HCT116 (cell line): ENCODE measurements around the gene LYSMD3. TPM values are rescaled to one million over a fixed set of nuclear protein-coding genes. Genes with fewer than 3 reads are reported as not detected.

Source experiments
- ATAC-seq: fragments of 200-7000 bp; cut with Tn5 transposase; 2 replicates; pipeline ENCODE4 v1.9.1; 2020; ENCODE audit warnings: mild to moderate bottlenecking, moderate library complexity
- BruUV-seq: library from RNA; stranded (reverse); fragments of 400-500 nt; replicated peaks from 2 replicates; lab custom pipeline; 2021; lab: Mats Ljungman, UMichigan
- CTCF ChIA-PET: fragments of 300-600 bp; sonication (Branson Sonifier 250); formaldehyde crosslinking; loops from one replicate; lab custom pipeline; 2021; ENCODE audit warnings: antibody characterized with exemption; lab: Charles Lee
- POLR2A ChIA-PET: fragments of 300-600, 350-600 bp; sonication (Branson Sonifier 250); formaldehyde crosslinking; loops from one replicate; lab custom pipeline; 2021; ENCODE audit warnings: antibody characterized with exemption; lab: Charles Lee
- RAD21 ChIA-PET, 2 experiments: fragments of 300-600 bp; sonication (Branson Sonifier 250); formaldehyde crosslinking; loops; one replicate each; lab custom pipeline; 2023; ENCODE audit warnings: low total read pairs in 2 of 2; ENCODE audit not compliant: uncharacterized antibody in 2 of 2, unreplicated experiment in 2 of 2, low non-redundant PET in 1 of 2; lab: Charles Lee
- DNase-seq: peaks from one replicate; pipeline ENCODE4 v3.0.0-alpha.2; 2010; ENCODE audit warnings: low read depth, low spot score
- H2AFZ ChIP-seq: fragments of 200-600 bp; shearing (Covaris generic), sonication (generic); 2 replicates; pipeline ENCODE4 v1.6.1; 2017; ENCODE audit warnings: low read depth, mixed run types, mixed read lengths, antibody characterized with exemption, low read length; ENCODE audit not compliant: poor library complexity, severe bottlenecking
- H3K27ac ChIP-seq: 2 replicates; pipeline ENCODE4 v1.5.1; 2012; ENCODE audit warnings: low read depth, low read length
- H3K27me3 ChIP-seq: fragments of 200-600 bp; sonication (generic); 2 replicates; pipeline ENCODE4 v1.6.1; 2016; ENCODE audit warnings: mixed run types, low read length, mixed read lengths; ENCODE audit not compliant: insufficient read depth
- H3K36me3 ChIP-seq, 2 experiments: fragments of 200-500 bp in 1 of 2; fragments of 200-600 bp in 1 of 2; sonication (Bioruptor generic) in 1 of 2; sonication (generic) in 1 of 2; 2 replicates each; pipeline versions ENCODE4 v1.5.1 to v1.6.1; 2014 to 2016; ENCODE audit warnings: low read length in 2 of 2, inconsistent platforms in 1 of 2, mixed read lengths in 1 of 2, mixed run types in 1 of 2; ENCODE audit not compliant: insufficient read depth in 2 of 2, control insufficient read depth in 1 of 2
- H3K4me1 ChIP-seq, 2 experiments: fragments of 200-600 bp in 1 of 2; sonication (generic) in 1 of 2; 2 replicates each; pipeline versions ENCODE4 v1.5.1 to v1.6.1; 2012 to 2017; ENCODE audit warnings: low read length in 2 of 2, inconsistent platforms in 1 of 2, mild to moderate bottlenecking in 1 of 2, mixed read lengths in 1 of 2, mixed run types in 1 of 2, moderate library complexity in 1 of 2; ENCODE audit not compliant: insufficient read depth in 2 of 2, control insufficient read depth in 1 of 2
- H3K4me2 ChIP-seq: fragments of 200-600 bp; sonication (generic); 2 replicates; pipeline ENCODE4 v1.6.1; 2017; ENCODE audit warnings: mixed run types, low read length, mixed read lengths
- H3K4me3 ChIP-seq, 2 experiments: fragments of 200-600 bp in 1 of 2; sonication (generic) in 1 of 2; replicated peaks in 1 of 2; 2 replicates each; pipeline ENCODE4 v1.5.1; 2011 to 2016; ENCODE audit warnings: low read length in 2 of 2, control low read depth in 1 of 2, low read depth in 1 of 2, mild to moderate bottlenecking in 1 of 2, mixed read lengths in 1 of 2, mixed run types in 1 of 2
- H3K79me2 ChIP-seq: fragments of 200-600 bp; sonication (generic); 2 replicates; pipeline ENCODE4 v1.6.1; 2017; ENCODE audit warnings: mild to moderate bottlenecking, mixed run types, low read length, moderate library complexity, mixed read lengths; ENCODE audit not compliant: insufficient read depth
- H3K9ac ChIP-seq: fragments of 200-600 bp; sonication (generic); 2 replicates; pipeline ENCODE4 v1.6.1; 2016; ENCODE audit warnings: low read length, mixed read lengths
- H3K9me2 ChIP-seq: fragments of 200-600 bp; sonication (generic), shearing (Covaris generic); 2 replicates; pipeline ENCODE4 v1.6.1; 2017; ENCODE audit warnings: mixed run types, mild to moderate bottlenecking, moderate library complexity; ENCODE audit not compliant: insufficient read depth
- H3K9me3 ChIP-seq, 2 experiments: fragments of 200-500 bp in 1 of 2; fragments of 200-600 bp in 1 of 2; sonication (Bioruptor generic) in 1 of 2; sonication (generic) in 1 of 2; 2 replicates each; pipeline ENCODE4 v1.6.1; 2014 to 2017; ENCODE audit warnings: low read length in 2 of 2, mixed read lengths in 2 of 2, inconsistent platforms in 1 of 2, low read depth in 1 of 2, mild to moderate bottlenecking in 1 of 2, mixed run types in 1 of 2, moderate library complexity in 1 of 2; ENCODE audit not compliant: control insufficient read depth in 1 of 2, insufficient read depth in 1 of 2
- H4K20me1 ChIP-seq: fragments of 200-600 bp; sonication (generic), shearing (Covaris generic); 2 replicates; pipeline ENCODE4 v1.6.1; 2017; ENCODE audit warnings: mixed run types, mild to moderate bottlenecking, moderate library complexity; ENCODE audit not compliant: insufficient read depth
- ELF1 ChIP-seq: IDR thresholded peaks from 2 replicates; pipeline ENCODE4 v1.6.1; 2012; ENCODE audit warnings: low read depth, borderline replicate concordance
- FOSL1 ChIP-seq: IDR thresholded peaks from 2 replicates; pipeline ENCODE4 v1.6.1; 2012; ENCODE audit warnings: low read depth
- JUND ChIP-seq: IDR thresholded peaks from 2 replicates; pipeline ENCODE4 v1.6.1; 2012
- POLR2A ChIP-seq: IDR thresholded peaks from 2 replicates; pipeline ENCODE4 v1.7.0; 2011; ENCODE audit warnings: borderline replicate concordance; ENCODE audit not compliant: insufficient read depth, insufficient read length; ENCODE audit errors: extremely low read depth
- ZFX ChIP-seq: fragments of 450-650 bp; IDR thresholded peaks from 2 replicates; pipeline ENCODE4 v1.6.1; 2017
- intact Hi-C: fragments of 100-400 bp; cut with micrococcal nuclease; formaldehyde crosslinking; loops from 2 replicates; pipeline ENCODE4 v1.10.0; 2022
- total RNA-seq: library from RNA; stranded (reverse); gene quantifications from one replicate; pipeline ENCODE4 v1.2.1, GENCODE V29; 2021; ENCODE audit not compliant: unreplicated experiment
- TF ChIP-seq, protein P1 (sequence below): IDR thresholded peaks from 2 replicates; pipeline ENCODE4 v1.6.1; 2012
- TF ChIP-seq, protein P2 (sequence below): IDR thresholded peaks from 2 replicates; pipeline ENCODE4 v1.6.1; 2012; ENCODE audit warnings: low read depth
- TF ChIP-seq, protein P3 (sequence below): IDR thresholded peaks from 2 replicates; pipeline ENCODE4 v1.6.1; 2012
- TF ChIP-seq, protein P4 (sequence below), 3 experiments: fragments of 200-600 bp in 1 of 3; sonication (generic) in 1 of 3; IDR thresholded peaks in 2 of 3; conservative IDR thresholded peaks in 1 of 3; 2 replicates each; pipeline ENCODE4 v1.5.1; 2012 to 2017; ENCODE audit warnings: low read depth in 2 of 3, low read length in 2 of 3, antibody characterized with exemption in 1 of 3, borderline replicate concordance in 1 of 3, control low read depth in 1 of 3, mild to moderate bottlenecking in 1 of 3, mixed read lengths in 1 of 3, mixed run types in 1 of 3, moderate library complexity in 1 of 3; ENCODE audit not compliant: insufficient read depth in 1 of 3

The LYSMD3 gene
- total RNA-seq, 1 experiment from 2014 or later: 18.0 TPM

DNA sequence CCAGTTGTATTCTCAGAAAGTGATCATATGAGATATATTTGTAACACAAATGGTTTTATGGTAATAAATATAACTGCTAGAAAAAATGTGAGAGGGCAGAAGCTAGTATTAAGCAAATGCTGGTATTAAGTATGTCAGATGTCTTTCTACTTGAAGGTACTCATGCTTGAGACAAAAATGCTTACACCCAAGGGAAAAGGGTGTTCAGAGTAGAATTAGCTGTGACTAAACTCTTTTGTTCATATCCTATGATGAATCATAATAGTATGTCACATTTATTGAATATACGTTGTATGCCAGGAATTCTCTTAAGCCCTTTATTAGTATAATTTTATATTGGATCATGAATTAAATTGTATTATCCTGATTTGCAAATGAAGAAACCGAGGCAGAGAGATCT, 31.4 kb upstream of the LYSMD3 start:
- Histone ChIP-seq H3K4me2 (no peak overlapping the region), H3K79me2 (no peaks in the 10 kb centered on the region), H3K9me2 (no peaks in the 10 kb centered on the region), H3K36me3 (no peaks in the 10 kb centered on the region), H3K27ac (no peak overlapping the region), H3K9ac (no peak overlapping the region), H4K20me1 (no peaks in the 10 kb centered on the region), H2AFZ (no peak overlapping the region), H3K27me3 (no peaks in the 10 kb centered on the region), H3K9me3 (no peaks in the 10 kb centered on the region), H3K4me1 (no peaks in the 10 kb centered on the region; a peak in 1 of 4 replicates), H3K4me3 (no peak overlapping the region)
- ATAC-seq (no peak), DNase-seq (no peak)
- TF ChIP-seq, protein P1, sequence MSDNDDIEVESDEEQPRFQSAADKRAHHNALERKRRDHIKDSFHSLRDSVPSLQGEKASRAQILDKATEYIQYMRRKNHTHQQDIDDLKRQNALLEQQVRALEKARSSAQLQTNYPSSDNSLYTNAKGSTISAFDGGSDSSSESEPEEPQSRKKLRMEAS: no peak
- TF ChIP-seq POLR2A (no peak), JUND (no peak), ELF1 (no peak), ZFX (no peak), FOSL1 (no peak)
- TF ChIP-seq, protein P2, sequence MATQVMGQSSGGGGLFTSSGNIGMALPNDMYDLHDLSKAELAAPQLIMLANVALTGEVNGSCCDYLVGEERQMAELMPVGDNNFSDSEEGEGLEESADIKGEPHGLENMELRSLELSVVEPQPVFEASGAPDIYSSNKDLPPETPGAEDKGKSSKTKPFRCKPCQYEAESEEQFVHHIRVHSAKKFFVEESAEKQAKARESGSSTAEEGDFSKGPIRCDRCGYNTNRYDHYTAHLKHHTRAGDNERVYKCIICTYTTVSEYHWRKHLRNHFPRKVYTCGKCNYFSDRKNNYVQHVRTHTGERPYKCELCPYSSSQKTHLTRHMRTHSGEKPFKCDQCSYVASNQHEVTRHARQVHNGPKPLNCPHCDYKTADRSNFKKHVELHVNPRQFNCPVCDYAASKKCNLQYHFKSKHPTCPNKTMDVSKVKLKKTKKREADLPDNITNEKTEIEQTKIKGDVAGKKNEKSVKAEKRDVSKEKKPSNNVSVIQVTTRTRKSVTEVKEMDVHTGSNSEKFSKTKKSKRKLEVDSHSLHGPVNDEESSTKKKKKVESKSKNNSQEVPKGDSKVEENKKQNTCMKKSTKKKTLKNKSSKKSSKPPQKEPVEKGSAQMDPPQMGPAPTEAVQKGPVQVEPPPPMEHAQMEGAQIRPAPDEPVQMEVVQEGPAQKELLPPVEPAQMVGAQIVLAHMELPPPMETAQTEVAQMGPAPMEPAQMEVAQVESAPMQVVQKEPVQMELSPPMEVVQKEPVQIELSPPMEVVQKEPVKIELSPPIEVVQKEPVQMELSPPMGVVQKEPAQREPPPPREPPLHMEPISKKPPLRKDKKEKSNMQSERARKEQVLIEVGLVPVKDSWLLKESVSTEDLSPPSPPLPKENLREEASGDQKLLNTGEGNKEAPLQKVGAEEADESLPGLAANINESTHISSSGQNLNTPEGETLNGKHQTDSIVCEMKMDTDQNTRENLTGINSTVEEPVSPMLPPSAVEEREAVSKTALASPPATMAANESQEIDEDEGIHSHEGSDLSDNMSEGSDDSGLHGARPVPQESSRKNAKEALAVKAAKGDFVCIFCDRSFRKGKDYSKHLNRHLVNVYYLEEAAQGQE: no peak
- TF ChIP-seq, protein P3, sequence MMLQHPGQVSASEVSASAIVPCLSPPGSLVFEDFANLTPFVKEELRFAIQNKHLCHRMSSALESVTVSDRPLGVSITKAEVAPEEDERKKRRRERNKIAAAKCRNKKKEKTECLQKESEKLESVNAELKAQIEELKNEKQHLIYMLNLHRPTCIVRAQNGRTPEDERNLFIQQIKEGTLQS: no peak
- TF ChIP-seq, protein P4, sequence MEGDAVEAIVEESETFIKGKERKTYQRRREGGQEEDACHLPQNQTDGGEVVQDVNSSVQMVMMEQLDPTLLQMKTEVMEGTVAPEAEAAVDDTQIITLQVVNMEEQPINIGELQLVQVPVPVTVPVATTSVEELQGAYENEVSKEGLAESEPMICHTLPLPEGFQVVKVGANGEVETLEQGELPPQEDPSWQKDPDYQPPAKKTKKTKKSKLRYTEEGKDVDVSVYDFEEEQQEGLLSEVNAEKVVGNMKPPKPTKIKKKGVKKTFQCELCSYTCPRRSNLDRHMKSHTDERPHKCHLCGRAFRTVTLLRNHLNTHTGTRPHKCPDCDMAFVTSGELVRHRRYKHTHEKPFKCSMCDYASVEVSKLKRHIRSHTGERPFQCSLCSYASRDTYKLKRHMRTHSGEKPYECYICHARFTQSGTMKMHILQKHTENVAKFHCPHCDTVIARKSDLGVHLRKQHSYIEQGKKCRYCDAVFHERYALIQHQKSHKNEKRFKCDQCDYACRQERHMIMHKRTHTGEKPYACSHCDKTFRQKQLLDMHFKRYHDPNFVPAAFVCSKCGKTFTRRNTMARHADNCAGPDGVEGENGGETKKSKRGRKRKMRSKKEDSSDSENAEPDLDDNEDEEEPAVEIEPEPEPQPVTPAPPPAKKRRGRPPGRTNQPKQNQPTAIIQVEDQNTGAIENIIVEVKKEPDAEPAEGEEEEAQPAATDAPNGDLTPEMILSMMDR (IDR thresholded peaks at IDR 0.05 in 2 of 3, conservative IDR thresholded peaks at IDR 0.05 in 1 of 3; ENCODE audit: borderline replicate concordance in 1 of 3, insufficient read depth in 1 of 3, low read depth in 2 of 3, low read length in 2 of 3): no peak
- CTCF ChIA-PET: no interaction called here
- no TSS peak for BruUV-seq
- intact Hi-C loops: no loop called here
- POLR2A ChIA-PET: no interaction called here
- RAD21 ChIA-PET: no interaction called here
